HG03039 (cell line): ENCODE data around the gene YWHAH.

Experiments used
- ATAC-seq: cut with Tn5 transposase; IDR thresholded peaks from one replicate; pipeline ENCODE4 v1.9.1; 2021; ENCODE audit warnings: mild to moderate bottlenecking, moderate library complexity; ENCODE audit not compliant: unreplicated experiment

YWHAH gene

DNA sequence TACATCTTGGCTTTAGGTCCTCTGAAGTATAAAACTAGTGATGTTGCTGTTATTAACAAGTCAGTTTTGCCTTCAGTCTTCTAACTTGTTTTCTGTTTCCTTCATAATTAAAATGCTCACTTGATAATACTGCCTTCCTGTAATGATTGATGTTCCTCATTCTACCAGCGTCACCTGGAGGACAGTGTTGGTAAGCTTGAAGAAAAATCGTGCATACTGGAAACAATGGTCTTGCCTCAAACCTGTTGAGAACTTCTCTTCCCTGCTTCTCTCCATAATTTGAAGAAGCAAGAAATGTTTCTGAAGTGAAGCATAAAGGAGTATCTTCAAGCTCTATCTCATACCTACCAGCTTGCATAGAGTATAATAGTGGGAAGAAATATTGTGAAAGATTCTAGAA lies 3.0 kb downstream of the YWHAH start:
- no peak for ATAC-seq

DNA sequence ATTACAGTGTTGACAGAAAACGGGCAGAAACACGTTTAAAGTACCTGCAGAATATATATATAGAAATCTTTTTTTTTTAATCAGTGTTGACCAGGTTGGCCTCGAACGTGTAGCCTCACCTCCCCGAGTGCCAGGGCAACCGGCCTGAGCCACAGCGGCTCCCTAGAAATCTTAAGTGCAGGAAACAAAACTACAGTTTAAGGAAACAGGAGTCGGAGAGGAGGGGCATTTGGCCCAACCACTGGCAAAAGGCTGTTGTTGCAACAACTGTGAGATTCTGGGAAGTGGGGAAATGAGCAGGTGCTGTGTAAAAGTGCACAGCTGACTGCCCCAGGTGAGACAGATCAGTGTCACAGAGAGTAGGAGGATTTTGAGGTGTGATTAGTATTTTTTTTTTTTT lies 3.7 kb downstream of the YWHAH start:
- no peak for ATAC-seq

DNA sequence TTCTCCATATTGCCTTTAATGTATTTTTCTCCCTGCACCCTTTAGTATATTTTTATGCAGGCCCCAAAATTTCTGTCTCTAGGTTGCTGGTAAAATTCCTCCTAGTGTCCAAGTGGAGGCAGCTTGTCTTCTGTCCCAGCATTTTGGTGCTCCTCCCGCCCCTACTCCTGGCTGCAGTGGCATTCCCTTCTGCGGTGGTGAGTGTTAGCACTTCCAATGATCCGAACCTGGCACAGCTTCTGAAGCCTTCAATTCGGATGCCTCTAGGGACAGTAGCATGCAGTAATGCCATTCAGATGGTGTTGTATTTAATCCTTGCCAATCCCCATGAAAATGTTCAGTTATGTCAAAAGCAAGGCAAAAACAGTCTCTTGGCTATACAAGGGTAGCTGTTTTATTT lies 5.9 kb downstream of the YWHAH start:
- ATAC-seq, result no peak

DNA sequence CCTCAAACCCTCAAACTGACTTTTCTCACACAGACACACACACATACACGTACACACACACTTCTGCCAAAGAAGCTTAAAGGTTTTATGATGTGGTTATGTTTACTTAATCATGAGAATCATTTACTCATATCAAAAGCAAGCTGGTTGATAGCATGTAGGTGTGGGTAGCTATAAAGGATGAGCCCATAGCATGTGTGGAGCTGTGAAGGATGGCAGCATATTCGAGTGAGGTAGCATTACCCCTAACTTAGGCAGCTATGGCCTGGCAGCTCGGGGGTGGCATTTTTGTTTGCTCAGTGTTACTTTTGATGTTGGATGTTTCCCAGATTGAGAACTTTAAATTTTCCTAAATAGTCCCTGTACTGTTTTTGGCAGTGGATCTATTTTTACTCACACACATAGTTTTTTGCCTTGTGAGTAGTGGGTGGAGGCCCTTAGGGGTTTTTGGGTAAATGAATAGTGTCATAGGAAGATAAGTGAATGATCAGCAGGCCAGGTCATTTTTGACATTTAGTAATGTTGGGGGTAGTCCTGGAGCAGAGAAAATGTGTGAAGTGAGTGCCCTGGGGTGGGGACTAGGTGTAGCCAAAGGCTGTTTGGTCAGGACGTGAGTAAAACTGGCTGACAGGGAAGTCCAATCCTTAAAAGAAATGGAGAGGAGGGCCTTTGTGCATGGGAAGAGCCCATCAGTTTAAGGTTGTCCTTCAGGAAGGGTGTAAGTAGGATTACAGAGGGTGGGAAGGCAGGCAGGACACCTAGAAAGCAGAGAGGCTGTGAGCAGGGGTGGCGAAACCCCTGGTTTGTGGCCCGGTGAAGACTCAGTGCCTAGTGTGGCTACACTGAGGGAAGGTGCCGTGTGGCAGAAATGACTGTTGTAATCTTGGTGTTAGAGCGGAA lies 7.1 kb downstream of the YWHAH start:
- no peak for ATAC-seq

DNA sequence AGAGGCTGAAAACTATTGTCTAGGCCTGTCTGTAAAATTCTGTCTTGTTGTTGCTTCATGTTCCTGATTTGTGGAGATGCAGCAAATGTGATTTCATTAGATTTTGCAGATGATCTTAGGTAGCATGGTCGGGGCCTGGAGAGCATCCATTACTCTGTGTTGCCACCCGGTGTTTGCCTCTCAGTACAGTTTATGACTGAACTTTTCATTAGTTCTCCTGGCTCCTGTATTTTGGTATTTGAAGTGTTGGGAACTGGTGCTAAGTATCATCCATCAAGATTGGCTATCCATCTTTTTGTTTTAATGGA lies 7.7 kb downstream of the YWHAH start:
- no peak for ATAC-seq

DNA sequence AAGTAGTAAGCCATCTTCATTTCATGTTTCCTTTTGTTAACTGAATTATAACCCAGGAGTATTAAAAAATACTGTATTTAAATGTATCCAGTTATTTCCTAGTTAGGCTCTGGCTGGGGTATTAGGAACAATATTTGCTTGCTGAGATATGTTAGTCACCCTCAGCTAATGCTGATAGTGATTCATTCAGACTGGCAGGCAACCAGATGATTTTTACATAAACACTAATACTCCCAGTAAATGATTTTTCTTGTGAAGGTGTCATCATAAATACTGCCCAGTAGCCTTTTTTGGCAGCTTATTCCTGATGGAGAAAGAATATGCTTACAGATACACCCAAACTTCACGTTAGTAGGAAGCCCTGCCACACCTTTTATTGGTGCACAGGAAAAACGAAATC lies 8.1 kb downstream of the YWHAH start:
- no peak for ATAC-seq

DNA sequence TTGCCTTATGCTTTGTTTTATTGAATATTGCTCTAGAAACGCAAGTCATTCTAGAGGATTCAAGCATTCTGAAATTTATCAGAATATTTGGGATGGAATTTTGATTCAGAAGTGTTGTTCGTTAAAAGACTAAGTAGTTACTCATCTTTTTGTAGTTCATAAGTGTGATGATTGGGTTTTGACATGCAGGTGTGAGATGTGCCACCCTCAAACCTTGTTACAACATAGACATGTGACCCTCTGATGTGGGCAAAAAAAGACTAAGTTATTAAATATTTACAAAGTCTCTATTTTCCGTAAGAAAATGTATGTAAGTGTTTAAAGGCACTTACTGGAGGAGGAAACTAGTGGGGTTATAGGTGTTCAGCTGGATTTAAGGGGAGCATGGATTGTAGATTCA lies 8.9 kb downstream of the YWHAH start:
- ATAC-seq, result no peak

DNA sequence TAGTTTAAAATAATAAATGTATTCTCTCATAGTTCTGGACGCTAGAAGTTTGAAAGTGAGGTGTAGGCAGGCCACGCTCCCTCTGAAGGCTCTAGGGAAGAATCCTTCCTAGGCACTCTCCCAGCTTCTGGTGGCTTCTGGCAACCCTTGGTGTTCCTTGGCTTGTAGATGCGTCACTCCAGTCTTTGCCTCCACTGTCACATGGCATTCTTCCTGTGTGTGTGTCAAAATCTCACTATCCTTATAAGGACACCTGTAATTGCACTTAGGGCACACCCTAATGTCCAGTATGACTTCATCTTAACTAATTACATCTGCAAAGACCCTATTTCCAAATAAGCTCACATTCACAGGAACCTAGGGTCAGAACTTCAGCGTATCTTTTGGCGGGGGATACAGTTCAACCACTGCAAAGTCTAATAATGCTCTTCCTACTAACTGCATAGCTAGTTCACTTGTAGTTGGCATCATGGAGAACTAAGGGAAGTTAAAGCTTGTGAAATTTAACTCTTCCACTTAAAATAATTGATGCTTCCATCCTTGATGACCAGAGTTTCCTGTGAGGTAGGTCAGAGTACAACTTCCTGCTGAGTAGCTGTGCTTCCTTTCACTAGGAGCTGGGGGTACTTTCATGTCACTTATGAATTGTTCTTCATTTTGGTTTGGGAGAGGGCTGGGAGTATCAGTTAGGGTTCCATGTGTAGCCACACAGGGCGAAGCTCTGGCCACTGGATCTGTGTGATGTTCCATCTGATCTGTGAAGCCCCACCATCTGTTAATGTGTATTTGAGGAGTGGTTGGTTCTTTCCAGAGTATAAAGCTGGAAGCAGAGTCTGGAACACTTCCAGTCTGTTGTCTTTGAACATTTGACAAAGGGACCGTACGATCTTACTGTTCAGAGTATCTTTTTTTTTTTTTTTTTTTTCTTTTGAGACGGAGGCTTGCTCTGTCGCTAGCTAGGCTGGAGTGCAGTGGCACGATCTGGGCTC lies 10.5 kb downstream of the YWHAH start:
- ATAC-seq, result no peak

DNA sequence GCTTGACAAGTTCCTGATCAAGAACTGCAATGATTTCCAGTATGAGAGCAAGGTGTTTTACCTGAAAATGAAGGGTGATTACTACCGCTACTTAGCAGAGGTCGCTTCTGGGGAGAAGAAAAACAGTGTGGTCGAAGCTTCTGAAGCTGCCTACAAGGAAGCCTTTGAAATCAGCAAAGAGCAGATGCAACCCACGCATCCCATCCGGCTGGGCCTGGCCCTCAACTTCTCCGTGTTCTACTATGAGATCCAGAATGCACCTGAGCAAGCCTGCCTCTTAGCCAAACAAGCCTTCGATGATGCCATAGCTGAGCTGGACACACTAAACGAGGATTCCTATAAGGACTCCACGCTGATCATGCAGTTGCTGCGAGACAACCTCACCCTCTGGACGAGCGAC lies 12.0 kb downstream of the YWHAH start:
- no peak for ATAC-seq

DNA sequence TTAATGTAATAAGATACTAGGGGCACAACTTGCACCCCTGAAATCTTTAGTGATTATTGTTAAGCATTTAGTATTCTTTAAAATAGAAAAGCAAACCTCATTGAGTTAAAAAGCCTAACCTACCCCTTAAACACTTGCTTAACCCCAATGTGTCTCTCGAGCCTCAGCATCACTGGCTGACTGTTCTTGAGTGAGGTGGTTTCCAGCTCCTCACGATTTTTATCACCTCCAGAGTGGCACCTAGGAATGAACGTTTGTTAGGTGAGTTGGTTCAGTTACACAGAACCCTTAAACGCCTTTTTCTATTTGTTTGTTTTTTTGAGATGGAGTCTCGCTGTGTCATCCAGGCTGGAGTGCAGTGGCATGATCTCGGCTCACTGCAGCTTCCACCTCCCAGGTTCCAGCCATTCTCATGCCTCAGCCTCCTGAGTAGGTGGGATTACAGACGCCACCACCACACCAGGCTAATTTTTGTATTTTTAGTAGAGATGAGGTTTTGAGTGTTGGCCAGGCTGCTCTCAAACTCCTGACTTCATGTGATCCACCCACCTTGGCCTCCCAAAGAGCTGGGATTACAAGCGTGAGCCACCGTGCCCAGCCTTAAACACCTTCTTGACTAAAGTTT lies 13.7 kb downstream of the YWHAH start:
- no peak for ATAC-seq

DNA sequence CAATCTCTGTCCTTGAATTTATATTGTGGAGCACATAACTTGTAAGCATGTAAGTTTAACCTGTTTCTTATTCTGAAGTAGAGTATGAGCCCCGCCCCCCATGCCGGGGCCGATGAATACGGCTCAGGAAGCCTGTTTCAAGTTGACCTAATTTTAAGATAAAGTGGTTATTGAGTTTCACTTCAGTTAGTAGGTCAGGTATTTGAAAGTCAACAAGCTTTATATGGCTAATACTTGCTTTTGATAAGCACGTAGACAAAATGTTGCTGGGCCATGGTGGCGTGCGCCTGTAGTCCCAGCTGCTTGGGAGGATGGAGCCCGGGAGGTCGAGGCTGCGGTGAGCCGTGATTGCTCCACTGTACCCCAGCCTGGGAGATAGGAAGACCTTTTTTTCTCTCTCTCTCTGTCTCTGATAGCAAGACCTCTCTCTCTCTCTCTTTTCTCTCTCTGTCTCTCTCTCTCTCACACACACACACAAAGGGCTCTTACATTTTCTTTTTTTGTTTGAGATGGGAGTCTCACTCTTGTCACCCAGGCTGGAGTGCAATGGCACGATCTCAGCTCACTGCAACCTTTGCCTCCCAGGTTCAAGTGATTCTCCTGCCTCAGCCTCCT lies 14.4 kb downstream of the YWHAH start:
- ATAC-seq, result no peak

DNA sequence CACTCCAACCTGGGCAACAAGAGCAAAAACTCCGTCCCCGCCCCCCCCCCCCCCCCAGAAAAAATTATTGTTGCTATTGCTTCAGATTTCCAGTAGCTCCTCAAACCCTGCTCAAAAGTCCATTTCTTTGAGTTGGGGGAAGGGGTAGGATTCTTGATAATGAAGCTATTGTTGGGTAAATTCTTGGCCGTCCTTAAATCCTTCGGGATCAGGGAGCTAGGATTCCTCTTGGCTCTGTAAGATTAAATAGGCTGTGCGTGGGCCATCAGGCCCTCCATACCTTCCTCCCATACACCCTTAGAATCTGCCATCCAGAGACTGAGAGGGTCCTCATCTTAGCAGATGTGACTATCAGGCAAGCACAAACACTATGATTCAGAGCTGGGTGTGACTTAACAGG lies 16.4 kb downstream of the YWHAH start:
- ATAC-seq, result no peak

DNA sequence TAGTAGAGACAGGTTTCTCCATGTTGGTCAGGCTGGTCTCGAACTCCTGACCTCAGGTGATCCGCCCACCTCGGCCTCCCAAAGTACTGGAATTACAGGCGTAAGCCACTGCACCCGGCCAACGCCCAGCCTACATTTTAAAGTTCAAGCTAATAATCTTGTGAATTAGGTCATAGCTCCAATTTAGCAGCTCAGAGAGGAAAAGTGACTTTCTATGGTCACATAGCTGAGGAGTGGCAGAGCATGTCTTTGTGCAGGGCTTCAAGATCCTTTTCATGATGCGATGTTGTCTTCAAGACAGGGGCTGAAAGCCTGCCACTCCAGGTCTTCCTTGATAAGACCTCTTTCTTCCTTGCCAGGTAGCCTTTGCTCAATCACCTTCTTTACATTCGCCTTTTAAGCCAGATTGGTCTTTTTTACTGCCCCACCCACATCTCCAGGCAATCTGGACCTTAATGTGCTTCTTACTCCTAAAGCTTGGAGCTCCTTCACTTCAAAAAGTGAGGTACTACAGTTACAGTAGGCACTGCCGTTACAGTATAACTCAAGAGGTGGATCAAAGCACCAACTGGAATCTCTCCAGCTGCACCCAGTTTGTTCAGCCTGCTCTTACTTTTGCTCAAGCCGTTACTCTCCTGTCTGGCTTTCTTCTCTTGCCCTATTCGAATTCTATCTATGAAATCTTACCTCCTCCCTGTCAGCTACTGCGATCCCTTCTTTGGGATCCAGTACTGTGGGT lies 18.2 kb downstream of the YWHAH start:
- ATAC-seq, result no peak

DNA sequence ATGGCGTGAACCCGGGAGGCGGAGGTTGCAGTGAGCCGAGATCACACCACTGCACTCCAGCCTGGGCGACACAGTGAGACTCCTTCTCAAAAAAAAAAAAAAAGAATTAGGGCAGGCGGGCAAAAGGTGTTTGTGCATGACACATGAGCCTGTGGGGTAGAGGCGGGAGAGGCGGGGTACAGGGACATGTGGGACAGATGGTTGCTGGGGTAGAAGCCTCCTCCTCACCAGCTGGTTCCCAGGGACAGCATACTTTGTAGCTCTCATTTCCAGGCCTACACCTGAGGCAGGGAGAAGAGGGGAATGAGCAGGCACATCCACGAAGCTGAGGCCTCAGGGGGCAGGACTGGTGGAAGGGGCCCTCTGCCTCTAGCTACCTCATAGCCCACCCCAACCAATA lies 23.7 kb downstream of the YWHAH start:
- ATAC-seq, result no peak

DNA sequence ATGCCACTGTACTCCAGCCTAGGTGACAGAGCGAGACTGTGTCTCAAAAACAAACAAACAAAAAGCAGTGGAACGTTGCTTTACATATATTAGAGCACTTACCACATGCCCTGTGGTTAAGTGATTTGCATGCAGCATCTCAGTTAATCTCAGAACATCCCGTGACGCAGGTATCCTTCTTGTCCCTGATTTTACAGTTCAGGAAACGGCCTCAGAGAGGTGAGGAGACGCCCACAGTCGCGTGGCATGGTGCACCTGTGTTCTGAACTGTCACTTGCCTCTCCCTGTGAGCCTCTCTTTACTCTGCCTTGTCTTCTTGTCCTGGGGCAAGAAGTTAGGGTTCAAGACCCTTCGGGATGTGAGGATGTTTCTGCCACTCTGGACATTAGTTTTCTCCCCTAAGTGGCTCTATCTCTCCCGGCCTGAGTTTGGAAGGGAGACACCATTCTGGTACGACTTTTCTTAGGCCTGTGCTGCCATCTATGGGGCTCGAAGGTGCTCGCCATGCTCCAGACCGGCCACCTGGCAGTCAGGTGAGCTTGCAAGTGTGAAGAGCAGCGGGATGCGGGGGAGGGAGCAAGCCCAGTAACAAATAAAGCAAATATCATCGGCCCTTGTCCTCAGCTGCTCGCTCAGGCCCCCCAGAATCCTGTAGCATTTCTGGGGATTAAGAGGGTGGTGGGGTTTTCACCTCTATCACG lies 25.6 kb downstream of the YWHAH start:
- ATAC-seq, result no peak

DNA sequence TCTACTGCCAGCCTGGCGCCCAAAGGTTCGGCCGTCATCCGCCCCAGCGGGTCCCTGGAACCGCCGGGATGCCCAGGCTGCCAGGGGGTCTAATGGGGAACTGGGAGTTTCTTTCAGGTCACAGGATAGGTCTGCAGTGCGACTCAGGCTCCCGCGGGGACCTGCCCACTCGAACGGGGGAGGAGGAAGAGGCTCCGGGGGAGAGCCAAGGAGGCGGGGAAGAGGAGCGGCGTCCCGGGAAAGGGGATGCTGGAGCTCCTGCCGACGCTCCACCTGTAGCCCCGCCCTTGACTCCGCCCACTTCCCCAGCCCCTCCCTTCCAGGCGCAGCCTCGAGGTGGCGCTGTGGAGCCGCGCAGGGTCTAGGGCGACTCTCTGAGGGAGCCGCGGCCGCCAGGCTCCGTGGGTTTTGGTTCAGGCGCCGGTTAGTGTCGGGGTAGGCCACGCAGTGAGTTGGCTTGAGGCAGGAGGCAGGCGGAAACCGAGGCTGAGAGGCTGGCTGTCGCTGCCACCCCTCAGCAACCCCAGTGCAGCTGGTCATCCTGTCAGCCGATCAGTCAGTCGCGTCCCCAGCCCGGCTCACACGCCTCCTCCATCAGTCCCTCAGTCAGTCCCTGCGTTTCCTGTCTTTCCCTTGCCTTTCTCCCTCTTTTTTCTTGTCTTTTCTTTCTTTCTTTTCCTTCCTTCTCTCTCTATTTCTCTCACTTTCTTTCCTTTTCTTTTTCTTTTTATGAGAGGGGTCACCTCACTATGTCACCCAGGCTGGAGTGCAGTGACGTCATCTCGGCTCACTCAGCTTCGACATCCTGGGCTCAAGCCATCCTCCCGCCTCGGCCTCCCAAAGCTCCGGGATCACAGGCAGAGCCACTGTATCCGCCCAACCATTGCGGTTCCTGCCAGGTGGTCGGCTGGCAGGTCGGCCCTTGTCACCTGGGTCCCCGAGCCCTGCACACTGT lies 26.4 kb downstream of the YWHAH start:
- ATAC-seq, result peak; percentile 65

DNA sequence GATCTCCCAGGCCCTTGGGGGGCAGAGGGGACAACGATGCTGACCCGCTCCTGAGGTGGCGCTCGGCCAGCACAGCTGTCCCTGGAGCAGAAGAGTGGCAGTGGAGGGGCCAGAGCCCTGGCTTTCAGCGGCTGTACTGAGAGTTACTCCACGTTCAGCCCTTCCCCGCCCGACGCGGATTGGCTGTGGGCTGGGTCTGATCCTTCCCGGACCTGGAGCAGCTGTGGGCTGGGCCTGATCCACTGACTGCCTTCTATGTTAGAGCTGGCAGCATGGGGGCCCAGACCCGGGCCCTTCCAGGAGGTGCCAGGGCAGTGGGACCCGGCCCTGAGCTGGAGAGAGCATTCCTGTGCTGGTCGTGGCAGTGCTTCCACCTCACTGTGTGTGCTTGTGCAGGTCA lies 27.8 kb downstream of the YWHAH start:
- no peak for ATAC-seq

DNA sequence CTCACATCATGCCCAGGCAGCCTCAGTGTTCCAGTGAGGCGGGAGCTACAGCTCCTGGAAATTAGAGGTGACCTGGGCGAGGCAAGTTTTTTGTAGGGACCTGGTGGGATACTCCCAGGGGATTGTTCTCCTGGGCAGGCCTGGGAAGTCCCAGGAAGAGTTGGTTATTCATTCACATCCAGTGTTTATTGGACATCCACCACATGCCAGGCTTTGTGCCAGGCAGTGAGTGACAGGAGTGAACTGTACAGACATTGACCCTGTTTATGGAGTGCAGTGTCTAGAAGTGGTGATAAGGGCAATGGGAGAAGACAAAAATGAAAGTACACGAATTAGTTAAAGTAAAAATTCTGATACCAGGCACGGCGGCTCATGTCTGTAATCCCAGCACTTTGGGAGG lies 29.4 kb downstream of the YWHAH start:
- ATAC-seq, result no peak
